GM18873 (cell line): ENCODE measurements around the gene CLN6.
"Not testable (repeated sequence)": the region's sequence is repeated elsewhere in the genome, so short reads cannot be mapped to it uniquely, and the experiment has no call there.

Source experiments
- ATAC-seq: cut with Tn5 transposase; IDR thresholded peaks from one replicate; pipeline ENCODE4 v1.9.1; 2021; ENCODE audit warnings: mild to moderate bottlenecking, moderate library complexity, moderate number of reproducible peaks; ENCODE audit not compliant: unreplicated experiment, low FRiP score

CLN6 gene

DNA sequence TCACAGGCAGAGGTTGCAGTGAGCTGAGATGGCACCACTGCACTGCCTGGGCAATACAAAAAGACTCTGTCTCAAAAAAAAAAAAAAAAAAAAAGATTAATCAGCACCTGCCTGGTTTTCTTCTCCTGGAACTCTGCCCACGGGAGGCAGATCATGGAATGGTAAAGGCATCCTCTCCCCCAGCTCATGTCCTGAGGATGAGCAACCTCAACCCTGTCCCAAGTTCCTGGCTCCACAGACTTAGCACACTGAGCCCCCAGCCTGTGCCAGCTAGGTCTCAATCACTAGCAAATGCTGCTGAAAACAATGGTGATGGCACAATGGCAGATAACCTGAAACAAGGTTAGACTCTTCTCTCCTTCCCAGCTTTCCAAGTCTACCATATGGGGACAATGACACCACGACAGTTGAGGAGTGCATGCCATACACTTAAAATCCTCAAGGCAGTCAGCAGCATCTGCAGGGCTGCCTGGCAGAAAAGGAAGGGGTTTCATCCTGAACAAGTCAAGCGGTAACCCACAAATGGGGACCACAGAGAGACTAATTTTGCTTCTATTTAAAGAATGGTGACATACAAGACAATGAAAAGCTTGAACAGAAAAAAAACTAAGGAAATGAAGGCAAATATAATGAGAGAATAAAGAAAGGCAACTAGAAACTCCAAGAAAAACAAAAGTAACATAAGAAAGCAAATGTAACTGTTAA lies 4.8 kb downstream of the CLN6 start:
- ATAC-seq, result no peak

DNA sequence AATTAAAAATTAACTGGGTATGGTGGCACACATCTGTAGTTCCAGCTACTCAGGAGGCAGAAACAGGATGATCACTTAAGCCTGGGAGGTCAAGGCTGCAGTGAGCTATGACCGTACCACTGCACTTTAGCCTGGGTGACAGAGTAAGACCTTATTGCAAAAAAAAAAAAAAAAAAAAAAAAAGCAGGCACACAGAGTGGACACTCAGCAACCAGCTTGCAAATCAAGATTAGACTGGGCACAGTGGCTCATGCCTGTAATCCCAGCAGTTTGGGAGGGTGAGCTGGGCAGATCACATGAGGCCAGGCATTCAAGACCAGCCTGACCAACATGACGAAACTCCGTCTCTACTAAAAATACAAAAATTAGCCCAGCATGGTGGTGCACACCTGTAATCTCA lies 5.4 kb downstream of the CLN6 start:
- ATAC-seq, result no peak

DNA sequence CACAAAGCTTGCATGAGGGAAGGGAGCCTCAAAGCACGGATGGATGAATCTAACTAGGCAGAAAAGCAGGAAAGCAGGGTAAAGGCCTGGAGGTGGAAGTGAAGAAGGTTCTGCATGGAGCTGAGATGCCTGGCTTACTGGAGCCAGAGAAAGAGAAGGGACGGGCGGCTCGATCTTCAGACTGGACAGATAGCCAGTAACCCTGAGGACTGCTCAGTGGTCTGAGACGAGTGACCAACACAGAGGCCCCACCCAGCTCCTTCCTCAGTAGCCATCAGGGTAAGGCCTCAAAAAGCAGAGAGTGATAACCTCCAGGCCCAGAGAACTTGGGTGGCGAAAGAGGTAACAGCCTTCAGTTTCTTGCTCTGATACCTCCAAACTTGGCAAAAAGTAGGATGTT lies 6.4 kb downstream of the CLN6 start:
- no peak for ATAC-seq

DNA sequence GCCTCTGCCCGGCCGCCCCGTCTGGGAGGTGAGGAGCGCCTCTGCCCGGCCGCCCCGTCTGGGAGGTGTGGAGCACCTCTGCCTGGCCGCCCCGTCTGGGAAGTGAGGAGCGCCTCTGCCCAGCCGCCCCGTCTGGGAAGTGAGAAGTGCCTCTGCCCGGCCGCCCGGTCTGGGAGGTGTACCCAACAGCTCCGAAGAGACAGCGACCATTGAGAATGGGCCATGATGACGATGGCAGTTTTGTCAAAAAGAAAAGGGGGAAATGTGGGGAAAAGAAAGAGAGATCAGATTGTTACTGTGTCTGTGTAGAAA lies 7.1 kb downstream of the CLN6 start:
- not testable (repeated sequence) for ATAC-seq

GRCh38 chr15:68221530-68222431 lies 7.7 kb downstream of the CLN6 start:
- ATAC-seq, result not testable (repeated sequence)

DNA sequence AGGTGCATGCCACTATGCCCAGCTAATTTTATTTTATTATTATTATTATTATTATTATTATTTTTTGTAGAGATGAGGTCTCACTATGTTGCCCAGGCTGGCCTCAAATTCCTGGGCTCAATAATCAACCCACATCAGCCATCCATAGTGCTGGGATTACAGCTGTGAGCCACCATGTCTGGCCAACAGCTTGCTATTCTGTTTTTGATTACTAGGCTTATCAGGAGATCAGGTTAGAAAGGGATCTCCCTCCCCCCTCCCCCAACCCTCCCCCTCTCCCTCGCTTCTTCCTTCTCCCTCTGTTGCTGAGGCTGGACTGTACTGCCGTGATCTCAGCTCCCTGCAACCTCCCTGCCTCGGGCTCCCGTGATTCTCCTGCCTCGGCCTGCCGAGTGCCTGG lies 8.6 kb downstream of the CLN6 start:
- no peak for ATAC-seq

GRCh38 chr15:68220489-68220888 lies 9.0 kb downstream of the CLN6 start:
- no peak for ATAC-seq

DNA sequence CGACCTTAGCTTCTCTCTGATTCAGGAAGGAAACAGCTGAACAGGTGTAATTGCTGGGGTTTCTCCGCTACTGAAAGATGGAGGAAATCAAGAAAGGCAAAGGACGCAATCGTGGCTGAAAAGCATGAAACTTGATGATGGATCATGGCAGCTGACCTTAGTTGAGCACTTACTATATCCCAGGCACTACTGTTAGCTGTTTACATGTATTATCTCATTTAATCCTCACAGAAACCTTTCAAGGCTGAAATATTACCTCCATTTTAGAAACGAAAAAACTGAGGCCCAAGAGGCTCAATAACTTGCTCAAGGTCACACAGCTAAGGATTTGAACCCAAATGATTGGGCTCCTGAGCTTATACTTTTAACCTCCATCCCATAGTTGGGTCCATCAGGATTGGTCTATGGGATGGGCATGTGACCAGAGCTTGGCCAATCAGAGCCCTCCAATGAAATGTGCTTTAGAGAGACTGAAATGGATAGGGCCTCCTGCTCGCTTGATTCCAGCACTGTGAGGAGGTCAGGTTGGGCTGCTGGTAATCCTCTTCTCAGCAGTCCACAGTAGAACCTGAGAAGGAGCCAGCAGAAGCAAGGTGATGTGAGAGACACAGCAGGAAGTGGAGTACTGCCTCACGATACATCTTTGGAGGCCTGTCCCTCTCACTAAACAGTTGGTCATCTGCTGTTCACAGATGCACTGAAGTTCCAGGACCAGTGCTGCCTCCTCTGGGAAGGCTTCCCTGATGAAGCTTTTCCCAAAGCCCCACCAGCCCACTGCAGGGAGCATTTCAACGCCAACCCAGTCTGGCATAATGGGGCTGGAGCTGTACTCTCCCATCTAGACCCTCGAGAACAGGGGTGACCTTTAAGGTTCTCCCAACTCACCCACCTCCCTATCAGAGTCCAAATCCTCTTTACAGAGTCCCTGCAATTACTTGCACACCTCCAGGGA lies 10.4 kb downstream of the CLN6 start:
- no peak for ATAC-seq

DNA sequence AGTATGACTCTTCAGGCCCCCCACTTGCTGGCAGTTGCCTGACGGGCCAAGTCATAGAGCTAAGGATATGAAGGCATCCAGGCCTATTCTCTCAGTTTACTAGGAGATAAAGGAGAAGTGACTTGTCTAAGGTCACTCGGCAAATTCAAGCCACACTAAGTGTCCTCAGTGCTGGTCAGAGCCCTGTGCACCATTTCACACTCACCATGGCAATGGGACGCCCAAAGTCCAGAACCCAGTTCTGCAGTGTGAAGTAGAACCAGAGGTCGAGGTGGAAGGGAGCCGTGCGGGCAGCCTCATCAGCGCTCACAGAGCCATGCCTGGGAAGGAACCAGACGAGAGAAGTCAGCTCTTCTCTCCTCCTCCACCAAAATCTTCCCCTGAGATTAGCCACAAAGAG lies 11.2 kb downstream of the CLN6 start:
- ATAC-seq, result no peak

DNA sequence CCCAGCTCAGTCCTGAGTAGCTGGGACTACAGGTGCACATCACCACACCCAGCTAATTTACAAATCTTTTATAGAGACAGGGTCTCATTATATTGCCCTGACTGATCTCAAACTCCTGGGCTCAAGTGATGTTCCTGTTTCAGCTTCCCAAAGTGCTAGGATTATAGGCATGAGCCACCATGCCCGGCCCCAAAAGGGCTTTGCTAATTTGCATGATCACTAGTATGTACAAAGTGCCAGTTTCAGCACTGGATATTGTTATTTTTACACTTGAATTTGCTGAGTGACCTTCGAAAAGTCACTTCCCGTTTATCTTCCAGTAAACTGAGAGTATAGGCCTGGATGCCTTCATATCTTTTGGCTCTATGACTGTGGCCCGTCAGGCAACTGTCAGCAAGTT lies 12.2 kb downstream of the CLN6 start:
- ATAC-seq, result no peak

DNA sequence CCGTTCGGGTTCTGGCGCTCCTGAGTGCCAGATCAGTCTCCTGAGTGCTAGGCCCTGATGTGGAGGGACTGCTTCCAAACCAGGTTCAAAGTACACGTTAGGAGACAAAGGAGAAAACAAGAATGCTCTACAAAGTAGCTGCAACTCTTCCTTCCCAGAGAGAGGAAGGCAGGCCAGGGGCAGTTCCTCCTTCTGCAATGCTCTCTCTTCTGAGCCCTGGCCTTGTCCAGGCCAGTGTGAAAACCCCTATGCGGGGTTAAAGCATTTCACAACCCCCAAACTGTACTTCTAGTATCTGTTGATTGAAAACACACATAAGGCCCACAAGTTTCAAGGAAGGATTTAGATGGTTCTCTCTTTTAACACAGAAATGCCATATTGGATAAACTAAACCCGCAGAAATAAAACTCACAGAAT lies 14.7 kb downstream of the CLN6 start:
- ATAC-seq, result no peak

DNA sequence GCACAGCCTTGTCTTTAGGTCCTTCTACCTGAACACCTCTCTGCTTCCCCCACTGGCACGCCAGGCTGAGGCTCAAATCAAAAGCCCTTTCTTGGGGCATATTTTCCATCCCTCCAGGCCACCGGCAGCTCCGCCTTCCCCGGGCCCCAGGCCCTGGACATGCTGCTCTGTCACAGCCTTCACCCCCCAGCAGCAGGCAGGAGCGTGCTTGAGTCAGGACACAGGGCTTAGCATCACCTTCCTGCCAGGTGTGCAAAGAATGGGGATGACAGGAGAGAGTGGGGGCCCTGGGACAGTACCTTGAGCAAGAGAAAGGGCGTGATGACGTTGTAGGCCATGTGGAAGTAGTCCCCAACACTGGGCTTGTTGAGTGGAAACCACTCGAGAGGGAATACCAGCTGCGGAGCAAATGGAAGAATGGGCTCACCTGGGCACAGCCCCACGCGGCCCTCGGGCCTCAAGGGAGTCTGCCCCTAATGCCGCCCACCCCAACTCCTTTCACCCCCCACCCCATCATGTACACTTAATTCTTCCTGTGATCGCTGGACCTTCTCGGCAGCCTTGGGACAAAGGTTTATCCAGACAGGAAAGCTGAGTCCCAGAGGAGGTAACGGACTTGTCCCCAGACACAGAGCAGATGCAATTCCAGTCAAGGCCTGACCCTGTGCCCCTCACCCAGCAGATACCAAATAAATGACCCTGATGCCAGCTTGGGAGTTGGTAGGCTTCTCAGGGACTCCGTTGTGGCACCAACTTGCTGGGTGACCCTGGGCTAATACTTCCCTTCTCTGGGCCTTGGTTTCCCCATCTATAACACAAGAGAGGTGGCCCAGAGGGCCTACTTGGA lies 15.3 kb downstream of the CLN6 start:
- no peak for ATAC-seq

DNA sequence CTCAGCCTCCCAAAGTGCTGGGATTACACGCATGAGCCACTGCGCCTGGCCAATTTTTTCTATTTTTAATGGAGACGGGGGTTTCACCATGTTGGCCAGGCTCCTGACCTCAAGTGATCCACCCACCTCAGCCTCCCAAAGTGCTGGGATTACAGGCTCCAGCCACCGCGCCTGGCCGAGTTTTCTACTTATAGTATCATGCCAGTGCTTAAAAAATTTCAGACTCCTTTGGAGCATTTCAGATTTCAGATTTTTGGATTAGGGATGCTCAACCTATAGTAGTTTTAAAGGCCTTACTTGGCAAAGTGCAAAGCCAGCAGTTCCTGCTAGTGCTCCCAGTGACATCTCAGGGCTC lies 16.1 kb downstream of the CLN6 start:
- not testable (repeated sequence) for ATAC-seq

- ATAC-seq, result no peak
Measured at GRCh38 chr15:68211656-68212320, 17.7 kb downstream of the CLN6 start.

DNA sequence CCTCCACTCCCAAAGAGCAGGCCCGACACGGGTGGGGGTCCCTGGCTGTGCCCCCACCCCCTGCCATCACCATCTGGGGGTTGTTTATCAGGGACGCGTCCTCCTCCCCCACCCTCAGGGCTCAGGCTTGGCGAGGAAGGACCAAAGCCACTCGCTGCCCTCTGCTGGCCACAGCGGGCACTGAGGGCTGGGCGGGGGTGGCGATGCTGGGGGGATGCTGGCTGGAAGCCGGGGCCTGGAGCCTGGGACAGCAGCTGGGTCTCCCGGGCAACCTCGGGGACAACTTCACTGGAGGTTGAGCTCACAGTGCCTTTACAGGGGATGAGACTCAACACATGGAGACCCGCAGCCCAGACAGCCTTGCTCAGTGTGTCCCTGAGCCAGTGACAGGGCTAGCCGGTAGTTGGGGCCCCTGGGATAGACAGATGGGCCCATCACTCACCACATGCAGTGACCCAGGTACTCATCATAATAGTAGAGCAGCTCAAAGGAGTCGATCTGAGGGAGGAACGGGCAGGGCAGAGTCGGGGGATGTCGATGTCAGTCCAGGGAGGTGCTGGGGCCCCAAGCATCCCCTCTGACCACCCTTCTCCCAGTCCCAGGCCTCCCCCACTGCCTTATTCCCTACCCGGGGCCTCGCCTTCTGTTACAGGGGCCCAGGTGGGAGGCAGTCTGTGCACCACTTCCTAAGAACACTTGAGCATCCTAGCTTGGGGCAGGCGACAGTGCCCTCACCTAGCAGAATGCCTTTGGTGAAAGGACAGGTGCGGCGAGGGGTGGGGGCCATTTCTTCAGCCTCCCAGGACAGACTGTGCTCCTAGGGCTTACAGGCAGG lies 18.5 kb downstream of the CLN6 start:
- no peak for ATAC-seq

- ATAC-seq, result no peak
Measured at GRCh38 chr15:68210409-68210756, 19.1 kb downstream of the CLN6 start.

DNA sequence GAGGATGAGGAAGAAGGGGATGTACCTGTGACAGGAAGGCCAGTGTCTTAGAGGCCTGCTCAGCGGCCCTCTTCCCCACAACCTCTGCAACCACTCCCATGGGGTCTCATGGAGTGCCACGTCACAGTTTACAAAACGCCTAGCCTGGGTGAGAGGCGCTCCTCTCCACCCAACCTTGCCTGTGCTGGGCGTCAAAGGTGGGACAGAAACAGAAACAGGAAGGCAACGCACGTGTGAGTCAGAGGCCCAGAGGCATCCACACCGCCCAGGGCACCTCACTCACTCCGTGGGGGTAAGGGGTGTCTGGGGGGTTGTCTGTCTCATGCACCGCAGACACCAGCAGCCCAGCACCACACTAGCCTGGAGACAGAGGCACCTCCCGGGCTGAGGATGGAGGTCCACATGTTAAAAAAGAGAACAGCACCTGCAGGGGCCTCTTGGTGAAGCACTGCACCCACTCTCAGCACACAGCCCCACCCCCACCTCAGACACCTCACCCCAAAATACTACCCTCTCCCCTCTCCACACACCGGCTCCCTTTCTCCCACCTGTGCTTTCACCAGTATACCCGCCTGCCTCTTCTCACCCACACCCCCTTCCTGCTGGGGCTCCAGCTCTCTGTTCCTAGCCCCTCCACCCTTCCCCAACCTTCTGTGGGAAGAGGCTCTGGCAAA lies 19.7 kb downstream of the CLN6 start:
- ATAC-seq, result no peak

GRCh38 chr15:68209272-68209671 lies 20.3 kb downstream of the CLN6 start:
- ATAC-seq, result no peak
